SK-N-SH (cell line): ENCODE data around the gene SSX7.

Experiments
- CTCF ChIP-seq: fragments of 200-600 bp; sonication (generic); IDR thresholded peaks from 2 replicates; pipeline ENCODE4 v1.6.1; 2017; ENCODE audit warnings: antibody characterized with exemption, mild to moderate bottlenecking, moderate library complexity
- EZH2phosphoT487 ChIP-seq: fragments of 200-600 bp; sonication (generic); IDR thresholded peaks from 2 replicates; pipeline ENCODE4 v1.6.1; 2017; ENCODE audit warnings: low read depth, mixed run types, mild to moderate bottlenecking, antibody characterized with exemption, moderate library complexity, borderline replicate concordance
- GATA2 ChIP-seq: sonication (generic); formaldehyde crosslinking; IDR thresholded peaks from 2 replicates; pipeline ENCODE4 v1.5.0; 2020; ENCODE audit warnings: mild to moderate bottlenecking, missing genetic modification reagents
- JUND ChIP-seq: IDR thresholded peaks from 2 replicates; pipeline ENCODE4 v1.4.0; 2012
- MEF2A ChIP-seq: IDR thresholded peaks from 2 replicates; pipeline ENCODE4 v1.4.0; 2012; ENCODE audit warnings: low read depth, borderline replicate concordance
- POLR2AphosphoS5 ChIP-seq: IDR thresholded peaks from 2 replicates; pipeline ENCODE4 v1.6.1; 2012; ENCODE audit warnings: low read depth, low read length
- RFX5 ChIP-seq: IDR thresholded peaks from 2 replicates; pipeline ENCODE4 v1.6.1; 2012; ENCODE audit warnings: mild to moderate bottlenecking, improper control_type of control experiment, low read length
- SMC3 ChIP-seq: IDR thresholded peaks from 2 replicates; pipeline ENCODE4 v1.6.1; 2012; ENCODE audit warnings: low read depth, low read length, improper control_type of control experiment
- TAF1 ChIP-seq: IDR thresholded peaks from 2 replicates; pipeline ENCODE4 v1.6.1; 2012; ENCODE audit warnings: low read depth, mild to moderate bottlenecking, low read length, moderate library complexity, borderline replicate concordance
- TF ChIP-seq, protein P1 (sequence below): IDR thresholded peaks from 2 replicates; pipeline ENCODE4 v1.4.0; 2012; ENCODE audit warnings: low read depth
- TF ChIP-seq, protein P2 (sequence below): IDR thresholded peaks from 2 replicates; pipeline ENCODE4 v1.6.1; 2012; ENCODE audit warnings: mild to moderate bottlenecking, low read depth, low read length, moderate library complexity
- TF ChIP-seq, protein P3 (sequence below): fragments of 150-350 bp; IDR thresholded peaks from 2 replicates; pipeline ENCODE4 v1.6.1; 2017; ENCODE audit warnings: antibody characterized with exemption, low read length, low read depth, borderline replicate concordance

GRCh38 chrX:52608961-52609360, 45.7 kb downstream of the SSX7 start:
- no peak for TF ChIP-seq CTCF
- no peak for TF ChIP-seq POLR2AphosphoS5
- TF ChIP-seq, protein P1, sequence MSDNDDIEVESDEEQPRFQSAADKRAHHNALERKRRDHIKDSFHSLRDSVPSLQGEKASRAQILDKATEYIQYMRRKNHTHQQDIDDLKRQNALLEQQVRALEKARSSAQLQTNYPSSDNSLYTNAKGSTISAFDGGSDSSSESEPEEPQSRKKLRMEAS: no peak
- no peak for TF ChIP-seq SMC3
- TF ChIP-seq JUND: no peak
- no peak for TF ChIP-seq MEF2A
- TF ChIP-seq GATA2 (CRISPR knock-in tag): no peak
- no peak for TF ChIP-seq TAF1
- TF ChIP-seq, protein P2, sequence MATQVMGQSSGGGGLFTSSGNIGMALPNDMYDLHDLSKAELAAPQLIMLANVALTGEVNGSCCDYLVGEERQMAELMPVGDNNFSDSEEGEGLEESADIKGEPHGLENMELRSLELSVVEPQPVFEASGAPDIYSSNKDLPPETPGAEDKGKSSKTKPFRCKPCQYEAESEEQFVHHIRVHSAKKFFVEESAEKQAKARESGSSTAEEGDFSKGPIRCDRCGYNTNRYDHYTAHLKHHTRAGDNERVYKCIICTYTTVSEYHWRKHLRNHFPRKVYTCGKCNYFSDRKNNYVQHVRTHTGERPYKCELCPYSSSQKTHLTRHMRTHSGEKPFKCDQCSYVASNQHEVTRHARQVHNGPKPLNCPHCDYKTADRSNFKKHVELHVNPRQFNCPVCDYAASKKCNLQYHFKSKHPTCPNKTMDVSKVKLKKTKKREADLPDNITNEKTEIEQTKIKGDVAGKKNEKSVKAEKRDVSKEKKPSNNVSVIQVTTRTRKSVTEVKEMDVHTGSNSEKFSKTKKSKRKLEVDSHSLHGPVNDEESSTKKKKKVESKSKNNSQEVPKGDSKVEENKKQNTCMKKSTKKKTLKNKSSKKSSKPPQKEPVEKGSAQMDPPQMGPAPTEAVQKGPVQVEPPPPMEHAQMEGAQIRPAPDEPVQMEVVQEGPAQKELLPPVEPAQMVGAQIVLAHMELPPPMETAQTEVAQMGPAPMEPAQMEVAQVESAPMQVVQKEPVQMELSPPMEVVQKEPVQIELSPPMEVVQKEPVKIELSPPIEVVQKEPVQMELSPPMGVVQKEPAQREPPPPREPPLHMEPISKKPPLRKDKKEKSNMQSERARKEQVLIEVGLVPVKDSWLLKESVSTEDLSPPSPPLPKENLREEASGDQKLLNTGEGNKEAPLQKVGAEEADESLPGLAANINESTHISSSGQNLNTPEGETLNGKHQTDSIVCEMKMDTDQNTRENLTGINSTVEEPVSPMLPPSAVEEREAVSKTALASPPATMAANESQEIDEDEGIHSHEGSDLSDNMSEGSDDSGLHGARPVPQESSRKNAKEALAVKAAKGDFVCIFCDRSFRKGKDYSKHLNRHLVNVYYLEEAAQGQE: no peak
- no peak for TF ChIP-seq RFX5
- TF ChIP-seq, protein P3, sequence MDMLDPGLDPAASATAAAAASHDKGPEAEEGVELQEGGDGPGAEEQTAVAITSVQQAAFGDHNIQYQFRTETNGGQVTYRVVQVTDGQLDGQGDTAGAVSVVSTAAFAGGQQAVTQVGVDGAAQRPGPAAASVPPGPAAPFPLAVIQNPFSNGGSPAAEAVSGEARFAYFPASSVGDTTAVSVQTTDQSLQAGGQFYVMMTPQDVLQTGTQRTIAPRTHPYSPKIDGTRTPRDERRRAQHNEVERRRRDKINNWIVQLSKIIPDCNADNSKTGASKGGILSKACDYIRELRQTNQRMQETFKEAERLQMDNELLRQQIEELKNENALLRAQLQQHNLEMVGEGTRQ: no peak
- TF ChIP-seq EZH2phosphoT487: no peak
